Tibial nerve (tissue), 4 donors: Measurements from ENCODE around the gene TOR1A. TPM values are rescaled to one million over a fixed set of nuclear protein-coding genes. Genes with fewer than 3 reads are reported as not detected.

Experiments used
- DNase-seq, 2 donors: peaks; one replicate each; pipeline ENCODE4 v3.0.0-alpha.2; 2019; ENCODE audit warnings: low spot score in 2 of 2
- H3K27ac ChIP-seq, 4 donors: fragments of 200-600 bp; sonication (generic) in 3 of 4; one replicate each; pipeline ENCODE4 v1.5.1; 2017 to 2019; ENCODE audit warnings: mild to moderate bottlenecking in 1 of 4
- H3K27me3 ChIP-seq, 2 donors: fragments of 200-600 bp; sonication (generic) in 1 of 2; one replicate each; pipeline versions ENCODE4 v1.5.1 to v1.6.0; 2017 to 2019
- H3K36me3 ChIP-seq, 3 donors: fragments of 200-600 bp; sonication (generic); one replicate each; pipeline ENCODE4 v1.5.1; 2018 to 2019
- H3K4me1 ChIP-seq, 4 donors: fragments of 200-600 bp; sonication (generic) in 3 of 4; one replicate each; pipeline ENCODE4 v1.5.1; 2017 to 2019
- H3K4me3 ChIP-seq, 4 donors: fragments of 200-600 bp; sonication (generic) in 3 of 4; one replicate each; pipeline ENCODE4 v1.5.1; 2017 to 2019; ENCODE audit warnings: mild to moderate bottlenecking in 1 of 4, moderate library complexity in 1 of 4
- H3K9me3 ChIP-seq, 4 donors: fragments of 200-600 bp; sonication (generic) in 3 of 4; one replicate each; pipeline ENCODE4 v1.5.1; 2017 to 2019
- EP300 ChIP-seq, 2 donors: sonication (generic); formaldehyde crosslinking; IDR thresholded peaks; one replicate each; pipeline ENCODE4 v1.6.1; 2017; ENCODE audit warnings: antibody characterized with exemption in 2 of 2, mild to moderate bottlenecking in 1 of 2
- POLR2A ChIP-seq, 2 donors: fragments of 450-650 bp; IDR thresholded peaks; one replicate each; pipeline ENCODE4 v1.6.1; 2017; ENCODE audit warnings: antibody characterized with exemption in 2 of 2, mild to moderate bottlenecking in 2 of 2, moderate library complexity in 2 of 2
- WGBS, 2 donors: methylation state at CpG; one replicate each; pipeline ENCODE4 v1.1.5; 2018; 5-methylcytosine and 5-hydroxymethylcytosine counted together
- total RNA-seq, 4 donors: library from RNA; depleted of rRNA; stranded (reverse); fragments of >200 nt; gene quantifications; one replicate each; pipeline ENCODE4 v1.1.0, GENCODE V29; 2016
- TF ChIP-seq, protein P1 (sequence below), 5 experiments: fragments of 200-600 bp in 3 of 5; fragments of 450-650 bp in 2 of 5; sonication (generic) in 3 of 5; IDR thresholded peaks; one replicate each; pipeline ENCODE4 v1.5.1; 2016 to 2019; ENCODE audit warnings: antibody characterized with exemption in 5 of 5, mild to moderate bottlenecking in 3 of 5, moderate library complexity in 2 of 5

Gene TOR1A
- total RNA-seq, 4 donors from 2014 or later: 26.0 to 55.2 (median 40.4) TPM

DNA sequence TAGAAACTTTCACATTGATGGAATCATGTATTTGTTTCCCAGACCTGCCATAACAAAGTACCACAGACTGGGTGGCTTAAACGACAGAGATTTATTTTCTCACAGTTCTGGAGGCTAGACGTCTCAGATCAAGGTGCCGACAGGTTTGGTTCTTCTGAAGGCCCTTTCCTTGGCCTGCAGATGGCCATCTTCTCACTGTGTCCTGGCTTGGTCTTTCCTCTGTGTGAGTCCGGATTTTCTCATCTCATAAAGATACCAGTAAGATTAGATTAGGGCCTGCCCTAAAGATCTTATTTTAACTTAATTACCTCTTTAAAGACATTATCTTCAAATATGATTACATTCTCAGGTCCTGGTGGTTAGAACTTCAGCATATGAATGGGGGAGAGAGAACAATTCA is 17.1 kb upstream of the TOR1A start:
- WGBS, 2 donors: 65 to 68% methylated on average over 4 of the region's 4 CpGs
- DNase-seq: no peak
- no peaks in the 10 kb centered on the region for H3K27me3 ChIP-seq
- H3K27ac ChIP-seq: no peak overlapping the region
- TF ChIP-seq, protein P1, sequence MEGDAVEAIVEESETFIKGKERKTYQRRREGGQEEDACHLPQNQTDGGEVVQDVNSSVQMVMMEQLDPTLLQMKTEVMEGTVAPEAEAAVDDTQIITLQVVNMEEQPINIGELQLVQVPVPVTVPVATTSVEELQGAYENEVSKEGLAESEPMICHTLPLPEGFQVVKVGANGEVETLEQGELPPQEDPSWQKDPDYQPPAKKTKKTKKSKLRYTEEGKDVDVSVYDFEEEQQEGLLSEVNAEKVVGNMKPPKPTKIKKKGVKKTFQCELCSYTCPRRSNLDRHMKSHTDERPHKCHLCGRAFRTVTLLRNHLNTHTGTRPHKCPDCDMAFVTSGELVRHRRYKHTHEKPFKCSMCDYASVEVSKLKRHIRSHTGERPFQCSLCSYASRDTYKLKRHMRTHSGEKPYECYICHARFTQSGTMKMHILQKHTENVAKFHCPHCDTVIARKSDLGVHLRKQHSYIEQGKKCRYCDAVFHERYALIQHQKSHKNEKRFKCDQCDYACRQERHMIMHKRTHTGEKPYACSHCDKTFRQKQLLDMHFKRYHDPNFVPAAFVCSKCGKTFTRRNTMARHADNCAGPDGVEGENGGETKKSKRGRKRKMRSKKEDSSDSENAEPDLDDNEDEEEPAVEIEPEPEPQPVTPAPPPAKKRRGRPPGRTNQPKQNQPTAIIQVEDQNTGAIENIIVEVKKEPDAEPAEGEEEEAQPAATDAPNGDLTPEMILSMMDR (IDR thresholded peaks at IDR 0.05): no peak
- TF ChIP-seq EP300 (IDR thresholded peaks at IDR 0.05) (no peak), POLR2A (IDR thresholded peaks at IDR 0.05) (no peak)
- peaks cover 0 to 36% (median 15%) of the 10 kb centered on the region in 4 donors for H3K4me1 ChIP-seq
- H3K4me3 ChIP-seq: no peak overlapping the region
- H3K9me3 ChIP-seq: no peaks in the 10 kb centered on the region
- H3K36me3 ChIP-seq: peaks cover 0 to 7% (median 0%) of the 10 kb centered on the region in 3 donors

DNA sequence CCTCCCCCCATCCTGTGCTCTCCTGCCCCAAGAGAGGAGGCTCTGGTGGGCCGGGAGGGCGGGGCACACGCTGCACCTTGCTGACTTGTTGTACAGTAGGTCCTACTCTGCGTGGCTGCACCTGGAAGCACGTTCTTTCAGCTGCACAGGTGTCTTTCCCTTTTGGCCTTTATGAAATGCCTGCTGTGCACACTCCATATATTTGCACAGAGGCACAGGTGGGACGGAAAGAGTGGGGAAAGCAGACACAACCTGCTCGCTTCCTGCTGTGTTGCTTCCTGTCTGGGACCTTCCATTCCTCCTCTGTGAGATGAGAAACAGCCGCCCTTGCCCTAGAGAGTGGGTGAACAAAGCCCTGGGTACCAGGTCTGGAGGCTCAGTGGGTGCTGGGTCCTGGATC is 16.1 kb upstream of the TOR1A start:
- TF ChIP-seq POLR2A (IDR thresholded peaks at IDR 0.05) (no peak), EP300 (IDR thresholded peaks at IDR 0.05) (no peak)
- TF ChIP-seq, protein P1 (IDR thresholded peaks at IDR 0.05): no peak
- H3K36me3 ChIP-seq: peaks cover 0 to 7% (median 0%) of the 10 kb centered on the region in 3 donors
- no peak for DNase-seq
- WGBS, 2 donors: 85 to 86% methylated on average over 8 of the region's 8 CpGs
- H3K27ac ChIP-seq: no peak overlapping the region
- H3K27me3 ChIP-seq: no peaks in the 10 kb centered on the region
- no peaks in the 10 kb centered on the region for H3K9me3 ChIP-seq
- peaks cover 0 to 40% (median 15%) of the 10 kb centered on the region in 4 donors for H3K4me1 ChIP-seq
- H3K4me3 ChIP-seq: no peak overlapping the region

DNA sequence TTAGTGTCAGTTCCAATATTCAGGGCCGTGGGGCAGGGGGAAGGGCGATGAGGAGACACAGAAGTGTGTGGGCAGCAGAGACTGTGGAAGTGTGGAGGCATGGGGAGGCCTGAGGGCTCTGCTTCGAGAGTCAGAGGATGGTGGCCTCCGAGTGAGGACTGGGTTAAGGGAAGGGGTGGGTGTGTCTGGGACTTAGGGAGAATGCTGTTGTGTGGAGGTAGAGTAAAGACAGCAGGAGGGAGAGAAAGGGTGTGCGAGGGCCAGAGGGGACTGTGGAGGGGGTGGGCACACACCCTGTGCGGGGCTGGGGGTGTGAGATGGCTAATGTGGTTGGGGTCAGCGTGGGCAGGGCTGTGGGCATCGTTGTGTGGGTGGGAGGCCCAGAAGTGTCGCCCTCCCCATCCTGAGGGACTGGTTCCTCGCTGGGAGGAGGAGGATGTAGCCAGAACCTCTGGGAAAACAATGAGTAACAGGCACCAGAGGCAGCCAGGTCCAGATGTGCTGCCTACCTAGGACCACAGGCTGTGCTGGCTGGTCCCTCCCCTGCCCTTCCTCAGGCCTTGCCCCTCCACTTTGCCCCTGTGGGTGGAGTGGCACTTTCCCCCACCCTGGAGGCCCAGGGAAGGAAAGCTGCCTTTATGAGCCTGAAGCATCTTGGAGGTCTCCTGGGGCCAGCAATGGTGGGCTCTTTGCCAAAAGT is 15.5 kb upstream of the TOR1A start:
- no peak for DNase-seq
- H3K4me1 ChIP-seq: peaks cover 0 to 42% (median 15%) of the 10 kb centered on the region in 4 donors
- no peaks in the 10 kb centered on the region for H3K9me3 ChIP-seq
- H3K27me3 ChIP-seq: no peaks in the 10 kb centered on the region
- no peak overlapping the region for H3K27ac ChIP-seq
- peaks cover 0 to 7% (median 0%) of the 10 kb centered on the region in 3 donors for H3K36me3 ChIP-seq
- no peak for TF ChIP-seq POLR2A (IDR thresholded peaks at IDR 0.05)
- TF ChIP-seq, protein P1 (IDR thresholded peaks at IDR 0.05): no peak
- TF ChIP-seq EP300 (IDR thresholded peaks at IDR 0.05): no peak
- 35 to 44% methylated on average over 10 of the region's 10 CpGs for WGBS, 2 donors
- H3K4me3 ChIP-seq: no peak overlapping the region

DNA sequence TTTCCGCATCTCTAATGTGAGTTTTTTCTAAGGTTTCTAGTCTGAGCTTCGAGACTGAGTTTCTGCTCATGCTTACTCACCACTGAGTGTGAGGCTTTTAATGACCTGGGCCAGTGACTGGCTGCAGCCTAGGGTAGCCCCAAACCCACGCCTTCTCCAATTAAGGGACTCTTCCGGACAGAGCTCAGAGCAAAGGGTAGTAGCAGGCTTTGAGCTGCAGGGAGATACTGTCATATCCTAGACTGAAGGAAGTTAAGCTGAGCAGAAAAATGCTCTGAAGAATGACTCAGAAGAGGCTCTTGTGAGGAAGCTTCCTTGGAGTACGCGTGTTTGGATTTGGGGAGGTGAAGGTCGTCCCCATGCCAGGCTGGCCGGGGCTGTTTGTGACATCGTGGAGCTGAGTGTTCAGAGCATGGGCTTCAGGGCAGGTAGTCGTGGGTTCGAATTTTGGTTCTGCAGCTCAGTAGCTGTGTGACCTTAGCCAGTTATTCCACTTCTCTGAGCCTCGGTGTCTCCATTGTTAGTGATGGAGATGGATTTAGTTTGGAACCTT is 14.8 kb upstream of the TOR1A start:
- Histone ChIP-seq H3K27ac (no peak overlapping the region), H3K27me3 (no peaks in the 10 kb centered on the region), H3K4me1 (peaks cover 0 to 48% (median 20%) of the 10 kb centered on the region in 4 donors), H3K9me3 (no peaks in the 10 kb centered on the region), H3K4me3 (no peak overlapping the region), H3K36me3 (peaks cover 0 to 7% (median 0%) of the 10 kb centered on the region in 3 donors)
- TF ChIP-seq POLR2A (IDR thresholded peaks at IDR 0.05): no peak
- TF ChIP-seq, protein P1 (IDR thresholded peaks at IDR 0.05): no peak
- TF ChIP-seq EP300 (IDR thresholded peaks at IDR 0.05): no peak
- WGBS, 2 donors: 63 to 75% methylated on average over 12 of the region's 12 CpGs
- DNase-seq: no peak
